H1 (cell line): ENCODE results near the gene WIPF3. TPM values are rescaled to one million over a fixed set of nuclear protein-coding genes. Genes with fewer than 3 reads are reported as not detected.

Experiments
- CTCF ChIA-PET: fragments of 300-600 bp; sonication (Branson Sonifier 250); formaldehyde crosslinking; loops from one replicate; lab custom pipeline; 2021; ENCODE audit not compliant: partially characterized antibody; lab: Charles Lee
- POLR2A ChIA-PET: fragments of 300-600 bp; sonication (Branson Sonifier 250); formaldehyde crosslinking; loops from one replicate; lab custom pipeline; 2021; ENCODE audit warnings: inconsistent platforms; ENCODE audit not compliant: partially characterized antibody; lab: Charles Lee
- DNase-seq, 2 experiments: peaks; one replicate each; pipeline versions ENCODE4 v3.0.0 to v3.0.0-alpha.2; 2010 to 2022; ENCODE audit warnings: low spot score in 2 of 2, low read depth in 1 of 2, mixed read lengths in 1 of 2
- FAIRE-seq: peaks from 2 replicates; lab custom pipeline; 2011; peaks lifted over from hg19 to GRCh38; lab: Jason Lieb, UNC
- H2AFZ ChIP-seq: 2 replicates; pipeline ENCODE4 v1.8.1; 2012; ENCODE audit warnings: low read length, inconsistent platforms
- H2AK5ac ChIP-seq: 2 replicates; pipeline ENCODE4 v1.6.1; 2013; ENCODE audit warnings: low read depth, low read length
- H2BK120ac ChIP-seq: replicated peaks from 2 replicates; pipeline ENCODE3; 2013; ENCODE audit warnings: low read depth, low read length, inconsistent platforms
- H2BK12ac ChIP-seq: 2 replicates; pipeline ENCODE4 v1.6.1; 2013; ENCODE audit warnings: low read depth, low read length
- H2BK15ac ChIP-seq: 2 replicates; pipeline ENCODE4 v1.6.1; 2013; ENCODE audit warnings: low read length
- H2BK20ac ChIP-seq: 2 replicates; pipeline ENCODE4 v1.6.1; 2013; ENCODE audit warnings: low read length
- H2BK5ac ChIP-seq: 2 replicates; pipeline ENCODE4 v1.6.1; 2013; ENCODE audit warnings: low read depth, low read length
- H3K14ac ChIP-seq: 2 replicates; pipeline ENCODE4 v1.6.1; 2013; ENCODE audit warnings: inconsistent platforms; ENCODE audit not compliant: insufficient read length
- H3K18ac ChIP-seq: 2 replicates; pipeline ENCODE4 v1.6.1; 2013; ENCODE audit warnings: low read length; ENCODE audit errors: extremely low read depth
- H3K23ac ChIP-seq: 2 replicates; pipeline ENCODE4 v1.6.1; 2013; ENCODE audit warnings: inconsistent platforms; ENCODE audit not compliant: insufficient read length
- H3K23me2 ChIP-seq: 2 replicates; pipeline ENCODE4 v1.6.1; 2013; ENCODE audit warnings: low read depth, low read length
- H3K27ac ChIP-seq: 2 replicates; pipeline ENCODE4 v1.6.1; 2011; ENCODE audit warnings: low read depth, low read length, inconsistent platforms
- H3K27me3 ChIP-seq, 4 experiments: replicated peaks in 1 of 4; 1 replicate in 1 of 4; 2 replicates in 3 of 4; pipeline versions ENCODE4 v1.6.1 to v1.8.1; 2011 to 2013; ENCODE audit warnings: low read length in 3 of 4, mild to moderate bottlenecking in 3 of 4, inconsistent platforms in 2 of 4, mixed read lengths in 2 of 4, moderate library complexity in 1 of 4; ENCODE audit not compliant: control insufficient read depth in 3 of 4, insufficient read depth in 3 of 4; ENCODE audit errors: extremely low read depth in 1 of 4
- H3K36me3 ChIP-seq, 4 experiments: 2 replicates each; pipeline versions ENCODE4 v1.6.1 to v1.8.1; 2011 to 2013; ENCODE audit warnings: mild to moderate bottlenecking in 4 of 4, low read length in 3 of 4, moderate library complexity in 2 of 4, control low read depth in 1 of 4, inconsistent platforms in 1 of 4; ENCODE audit not compliant: insufficient read depth in 4 of 4, control insufficient read depth in 2 of 4
- H3K4ac ChIP-seq: replicated peaks from 2 replicates; pipeline ENCODE3; 2013; ENCODE audit warnings: low read length, low read depth, mixed read lengths, inconsistent platforms; ENCODE audit not compliant: insufficient read length
- H3K4me1 ChIP-seq, 4 experiments: replicated peaks in 1 of 4; 1 replicate in 1 of 4; 2 replicates in 3 of 4; pipeline versions ENCODE4 v1.6.1 to v1.8.1; 2011 to 2013; ENCODE audit warnings: low read length in 3 of 4, inconsistent platforms in 2 of 4, mixed read lengths in 1 of 4; ENCODE audit not compliant: insufficient read depth in 4 of 4, control insufficient read depth in 3 of 4
- H3K4me2 ChIP-seq, 2 experiments: 2 replicates each; pipeline versions ENCODE4 v1.6.1 to v1.8.1; 2011 to 2013; ENCODE audit warnings: low read depth in 2 of 2, low read length in 2 of 2, control low read depth in 1 of 2, inconsistent platforms in 1 of 2, mild to moderate bottlenecking in 1 of 2; ENCODE audit not compliant: insufficient read depth in 1 of 2
- H3K4me3 ChIP-seq, 4 experiments: fragments of 200-600, 300-600 bp in 1 of 4; sonication (generic), shearing (Covaris generic), sonication (Bioruptor Twin) in 1 of 4; 2 replicates each; pipeline versions ENCODE4 v1.5.1 to v1.8.1; 2011 to 2016; ENCODE audit warnings: low read length in 4 of 4, low read depth in 3 of 4, control low read depth in 2 of 4, inconsistent platforms in 2 of 4, mild to moderate bottlenecking in 2 of 4, mixed read lengths in 1 of 4, moderate library complexity in 1 of 4; ENCODE audit not compliant: insufficient read depth in 2 of 4; ENCODE audit errors: extremely low read depth in 1 of 4
- H3K56ac ChIP-seq: replicated peaks from 2 replicates; pipeline ENCODE3; 2013; ENCODE audit warnings: low read depth, mild to moderate bottlenecking, mixed read lengths, low read length, inconsistent platforms; ENCODE audit not compliant: insufficient read length
- H3K79me1 ChIP-seq: 2 replicates; pipeline ENCODE4 v1.6.1; 2013; ENCODE audit warnings: low read depth, low read length, control low read depth
- H3K79me2 ChIP-seq, 2 experiments: 2 replicates each; pipeline versions ENCODE4 v1.6.1 to v1.8.1; 2012 to 2013; ENCODE audit warnings: low read length in 2 of 2, mild to moderate bottlenecking in 2 of 2, inconsistent platforms in 1 of 2; ENCODE audit not compliant: insufficient read depth in 2 of 2, control insufficient read depth in 1 of 2
- H3K9ac ChIP-seq, 4 experiments: replicated peaks in 1 of 4; 1 replicate in 1 of 4; 2 replicates in 3 of 4; pipeline versions ENCODE4 v1.6.1 to v1.8.1; 2011 to 2013; ENCODE audit warnings: low read depth in 3 of 4, low read length in 3 of 4, control low read depth in 2 of 4, mild to moderate bottlenecking in 2 of 4, moderate library complexity in 2 of 4, inconsistent platforms in 1 of 4; ENCODE audit errors: extremely low read depth in 1 of 4
- H3K9me3 ChIP-seq, 2 experiments: 2 replicates each; pipeline versions ENCODE4 v1.6.1 to v1.8.1; 2012 to 2013; ENCODE audit warnings: mild to moderate bottlenecking in 2 of 2, moderate library complexity in 2 of 2, control low read depth in 1 of 2, inconsistent platforms in 1 of 2, low read depth in 1 of 2, low read length in 1 of 2, mixed read lengths in 1 of 2; ENCODE audit not compliant: insufficient read depth in 2 of 2
- H4K20me1 ChIP-seq, 2 experiments: replicated peaks in 1 of 2; 2 replicates each; pipeline versions ENCODE3 to v1.8.1; 2011 to 2013; ENCODE audit warnings: inconsistent platforms in 2 of 2, low read length in 2 of 2, mild to moderate bottlenecking in 1 of 2; ENCODE audit not compliant: insufficient read depth in 2 of 2, control insufficient read depth in 1 of 2
- H4K5ac ChIP-seq: 2 replicates; pipeline ENCODE4 v1.6.1; 2013; ENCODE audit warnings: low read length, low read depth, mixed read lengths, inconsistent platforms; ENCODE audit not compliant: insufficient read length
- H4K8ac ChIP-seq: 2 replicates; pipeline ENCODE4 v1.8.0; 2013; ENCODE audit warnings: mild to moderate bottlenecking, moderate library complexity, low read length, inconsistent platforms; ENCODE audit not compliant: insufficient read depth; ENCODE audit errors: extremely low read depth
- H4K91ac ChIP-seq: replicated peaks from 2 replicates; pipeline ENCODE3; 2013; ENCODE audit warnings: low read length, mixed read lengths, inconsistent platforms; ENCODE audit not compliant: insufficient read length
- CBX8 ChIP-seq: fragments of 300-800, 300-1000 bp; sonication (generic); IDR thresholded peaks from 2 replicates; pipeline ENCODE4 v1.7.1; 2016; ENCODE audit warnings: low read depth, low read length, borderline replicate concordance
- GABPA ChIP-seq: IDR thresholded peaks from 2 replicates; pipeline ENCODE4 v1.6.1; 2011; ENCODE audit warnings: mild to moderate bottlenecking, low read length, moderate library complexity, borderline replicate concordance; ENCODE audit not compliant: insufficient read depth
- RBBP5 ChIP-seq: IDR thresholded peaks from 2 replicates; pipeline ENCODE4 v1.7.1; 2012; ENCODE audit warnings: low read depth, mild to moderate bottlenecking, inconsistent platforms, low read length, moderate library complexity, borderline replicate concordance
- SIN3A ChIP-seq, 2 experiments: IDR thresholded peaks in 1 of 2; conservative IDR thresholded peaks in 1 of 2; 2 replicates each; pipeline ENCODE4 v1.6.1; 2011 to 2012; ENCODE audit warnings: low read length in 2 of 2, improper control_type of control experiment in 1 of 2, low read depth in 1 of 2, mild to moderate bottlenecking in 1 of 2
- TAF1 ChIP-seq: IDR thresholded peaks from 2 replicates; pipeline ENCODE4 v1.6.1; 2011; ENCODE audit warnings: mild to moderate bottlenecking, low read depth, low read length
- WGBS, 2 experiments: shearing (Covaris generic) in 1 of 2; methylation state at CpG; one replicate each; pipeline versions ENCODE4 v1.1.6 to v1.1.7; 2013 to 2015; ENCODE audit warnings: low lambda C conversion rate in 2 of 2, mixed read lengths in 2 of 2, inconsistent platforms in 1 of 2, low coverage in 1 of 2, missing lambda C conversion rate in 1 of 2; ENCODE audit not compliant: insufficient replicate concordance in 2 of 2, insufficient coverage in 1 of 2, insufficient read length in 1 of 2; ENCODE audit errors: extremely low coverage in 1 of 2, missing lambda C conversion rate in 1 of 2; 5-methylcytosine and 5-hydroxymethylcytosine counted together
- polyA plus RNA-seq, 7 experiments: library from polyadenylated mRNA; depleted of rRNA in 3 of 7; stranded (reverse) in 5 of 7; unstranded in 2 of 7; fragments of >200 nt in 5 of 7; fragments of 200-250 nt in 2 of 7; gene quantifications; 1 replicate in 5 of 7; 2 replicates in 1 of 7; 4 replicates in 1 of 7; pipeline versions ENCODE4 v1.2.1 to v1.2.3, GENCODE V29; 2011 to 2013; ENCODE audit warnings: missing spikeins in 2 of 7, mixed read lengths in 2 of 7
- total RNA-seq: library from RNA; stranded (reverse); fragmentation: NEBNext Ultra II Directional; extraction: Animal tissue kit (Norgen Biotek cat#: 25700); gene quantifications from 2 replicates; pipeline ENCODE4 v1.2.1, GENCODE V29; 2021
- TF ChIP-seq, protein P1 (sequence below): IDR thresholded peaks from 2 replicates; pipeline ENCODE4 v1.6.1; 2012; ENCODE audit warnings: inconsistent platforms

WIPF3 gene
- total and polyA plus RNA-seq, 2 of the 8 experiments (the other 6 are each of a cell fraction or from before 2014, with no cell fraction given) = 5.0 to 12.1 TPM

DNA sequence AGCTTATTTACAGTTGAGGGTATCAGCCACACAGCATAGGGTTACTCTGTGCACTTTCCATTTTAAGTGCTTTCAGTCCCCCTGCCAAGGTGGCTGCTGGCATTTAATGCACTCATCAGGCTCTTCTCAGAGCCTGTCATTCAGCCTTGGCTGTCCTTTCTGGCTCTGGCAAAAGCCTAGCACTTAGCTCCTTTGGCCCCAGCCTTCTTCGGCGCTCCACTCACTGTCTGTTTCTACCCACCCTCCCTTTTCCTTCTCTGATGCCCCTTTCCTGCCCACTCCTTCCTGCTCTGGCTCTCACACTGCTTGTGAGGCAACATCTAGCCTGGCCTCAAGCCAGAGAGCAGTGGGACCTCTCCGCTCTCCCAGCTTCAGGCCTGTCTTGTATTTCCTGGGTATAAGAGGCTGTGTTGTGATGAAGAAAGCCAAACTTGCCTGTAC, 60.2 kb downstream of the WIPF3 start:
- Histone ChIP-seq H3K79me2 (no peaks in the 10 kb centered on the region), H4K5ac (no peak overlapping the region), H3K23ac (no peak overlapping the region), H3K18ac (no peak overlapping the region), H3K56ac (no peak overlapping the region), H3K9me3 (no peaks in the 10 kb centered on the region), H2BK120ac (no peak overlapping the region), H3K36me3 (no peaks in the 10 kb centered on the region), H3K4me2 (no peak overlapping the region), H2AFZ (no peak overlapping the region), H4K8ac (no peak overlapping the region; the same call in 1 of the 2 replicates), H2BK20ac (no peak overlapping the region), H2BK5ac (no peak overlapping the region), H2AK5ac (no peak overlapping the region), H4K20me1 (peaks cover 0 to 2% of the 10 kb centered on the region in 2 experiments), H3K14ac (no peak overlapping the region), H3K79me1 (no peaks in the 10 kb centered on the region), H3K9ac (no peak overlapping the region), H4K91ac (no peak overlapping the region), H2BK15ac (no peak overlapping the region), H3K23me2 (no peaks in the 10 kb centered on the region; the same call in 1 of the 2 replicates), H3K27ac (no peak overlapping the region), H3K4me3 (no peak overlapping the region), H3K4me1 (no peaks in the 10 kb centered on the region), H3K27me3 (no peaks in the 10 kb centered on the region), H2BK12ac (no peak overlapping the region), H3K4ac (no peak overlapping the region)
- CTCF ChIA-PET = no interaction called here
- POLR2A ChIA-PET = no interaction called here
- no peak for FAIRE-seq
- no peak for DNase-seq
- 95% methylated on average over 3 of the region's 3 CpGs; no CpG with 5 or more reads in 1 of the 2 experiments for WGBS, 2 experiments
- TF ChIP-seq RBBP5 = no peak
- TF ChIP-seq, protein P1, sequence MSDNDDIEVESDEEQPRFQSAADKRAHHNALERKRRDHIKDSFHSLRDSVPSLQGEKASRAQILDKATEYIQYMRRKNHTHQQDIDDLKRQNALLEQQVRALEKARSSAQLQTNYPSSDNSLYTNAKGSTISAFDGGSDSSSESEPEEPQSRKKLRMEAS = no peak
- TF ChIP-seq CBX8 = no peak
- TF ChIP-seq SIN3A (conservative IDR thresholded peaks at IDR 0.05 in 1 of 2, IDR thresholded peaks at IDR 0.05 in 1 of 2; ENCODE audit: low read depth in 1 of 2, low read length in 2 of 2) = no peak
- no peak for TF ChIP-seq GABPA
- TF ChIP-seq TAF1 = no peak
